Measurements from ENCODE around the gene PHACTR3.

PHACTR3 gene

GRCh38 chr20:59819496-59820203 is 215.3 kb downstream of the PHACTR3 start:
- TF ChIP-seq CTCF (IDR thresholded peaks at IDR 0.05; ENCODE audit: low read depth, low read length, missing control alignments) = no peak
- no peak overlapping the region for H3K4me3 ChIP-seq (ENCODE audit: low read depth, low read length)
- DNase-seq (ENCODE audit: low read depth) = no peak

- DNase-seq (ENCODE audit: low read depth) = no peak
- H3K4me3 ChIP-seq (ENCODE audit: low read depth, low read length) = no peak overlapping the region
- no peak for TF ChIP-seq CTCF (IDR thresholded peaks at IDR 0.05; ENCODE audit: low read depth, low read length, missing control alignments)
These were observed 216.1 kb downstream of the PHACTR3 start for GRCh38 chr20:59820204-59821041.

- TF ChIP-seq CTCF (IDR thresholded peaks at IDR 0.05; ENCODE audit: low read depth, low read length, missing control alignments) = no peak
- no peak for DNase-seq (ENCODE audit: low read depth)
- no peak overlapping the region for H3K4me3 ChIP-seq (ENCODE audit: low read depth, low read length)
These were observed 216.9 kb downstream of the PHACTR3 start for GRCh38 chr20:59821201-59821600.

GRCh38 chr20:59821788-59822187 is 217.4 kb downstream of the PHACTR3 start:
- H3K4me3 ChIP-seq (ENCODE audit: low read depth, low read length) = no peak overlapping the region
- DNase-seq (ENCODE audit: low read depth) = no peak
- no peak for TF ChIP-seq CTCF (IDR thresholded peaks at IDR 0.05; ENCODE audit: low read depth, low read length, missing control alignments)

- no peak overlapping the region for H3K4me3 ChIP-seq (ENCODE audit: low read depth, low read length)
- no peak for TF ChIP-seq CTCF (IDR thresholded peaks at IDR 0.05; ENCODE audit: low read depth, low read length, missing control alignments)
- no peak for DNase-seq (ENCODE audit: low read depth)
These were observed 218.1 kb downstream of the PHACTR3 start for GRCh38 chr20:59822291-59823029.

- no peak for TF ChIP-seq CTCF (IDR thresholded peaks at IDR 0.05; ENCODE audit: low read depth, low read length, missing control alignments)
- no peak overlapping the region for H3K4me3 ChIP-seq (ENCODE audit: low read depth, low read length)
- DNase-seq (ENCODE audit: low read depth) = no peak
These were observed 218.7 kb downstream of the PHACTR3 start for GRCh38 chr20:59823030-59823423.

Measured in GM12864 (cell line).